Measurements from ENCODE around the gene GARNL3.

GRCh38 chr9:127280880-127281660 is 16.5 kb downstream of the GARNL3 start:
- TF ChIP-seq CTCF (IDR thresholded peaks at IDR 0.05) (no peak), POLR2AphosphoS5 (IDR thresholded peaks at IDR 0.05; ENCODE audit: insufficient read depth in 1 of 2, low read depth in 1 of 2) (no peak), POLR2A (IDR thresholded peaks at IDR 0.05) (no peak)

Measured in vagina (tissue), 2 donors.